ENCODE data around the gene SH3BGRL2.
"Not testable (repeated sequence)": the region's sequence is repeated elsewhere in the genome, so short reads cannot be mapped to it uniquely, and the experiment has no call there.

The SH3BGRL2 gene

GRCh38 chr6:79614326-79615305 is 16.5 kb upstream of the SH3BGRL2 start:
- no peak for DNase-seq (ENCODE audit: low read depth)

- DNase-seq (ENCODE audit: low read depth), result no peak
These were observed 13.6 kb upstream of the SH3BGRL2 start for GRCh38 chr6:79617518-79617941.

DNA sequence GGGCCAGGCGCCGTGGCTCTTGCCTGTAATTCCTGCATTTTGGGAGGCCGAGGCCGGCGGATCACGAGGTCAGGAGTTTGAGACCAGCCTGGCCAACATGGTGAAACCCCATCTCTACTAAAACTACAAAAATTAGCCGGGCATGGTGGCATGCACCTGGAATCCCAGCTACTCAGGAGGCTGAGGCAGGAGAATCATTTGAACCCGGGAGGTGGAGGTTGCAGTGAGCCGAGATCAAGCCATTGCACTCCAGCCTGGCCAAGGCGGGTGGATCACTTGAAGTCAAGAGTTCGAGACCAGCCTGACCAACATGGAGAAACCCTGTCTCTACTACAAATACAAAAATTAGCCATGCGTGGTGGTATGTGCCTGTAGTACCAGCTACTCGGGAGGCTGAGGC is 12.7 kb upstream of the SH3BGRL2 start:
- not testable (repeated sequence) for DNase-seq (ENCODE audit: low read depth)

GRCh38 chr6:79621579-79621978 is 9.6 kb upstream of the SH3BGRL2 start:
- DNase-seq (ENCODE audit: low read depth), result no peak

DNA sequence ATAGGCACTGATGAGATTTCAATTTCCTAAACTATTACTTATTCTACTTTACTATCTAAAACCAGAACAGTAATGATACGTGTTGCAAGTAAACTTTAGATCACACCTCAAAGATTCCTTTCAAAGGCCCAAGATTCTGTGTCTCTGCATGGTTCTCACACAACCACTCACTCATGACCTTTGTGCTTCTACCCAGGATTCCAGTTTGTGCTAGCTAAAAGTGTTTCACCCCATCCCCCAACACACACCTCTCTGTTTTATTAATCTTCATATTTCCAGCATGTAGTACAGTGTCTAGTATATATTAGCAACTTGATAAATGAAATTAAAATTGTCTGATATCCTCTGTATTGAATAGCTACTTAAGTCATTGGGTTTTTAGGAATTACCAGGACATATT is 8.8 kb upstream of the SH3BGRL2 start:
- DNase-seq (ENCODE audit: low read depth), result no peak

- no peak for DNase-seq (ENCODE audit: low read depth)
These were observed 8.0 kb upstream of the SH3BGRL2 start for GRCh38 chr6:79623106-79623505.

DNA sequence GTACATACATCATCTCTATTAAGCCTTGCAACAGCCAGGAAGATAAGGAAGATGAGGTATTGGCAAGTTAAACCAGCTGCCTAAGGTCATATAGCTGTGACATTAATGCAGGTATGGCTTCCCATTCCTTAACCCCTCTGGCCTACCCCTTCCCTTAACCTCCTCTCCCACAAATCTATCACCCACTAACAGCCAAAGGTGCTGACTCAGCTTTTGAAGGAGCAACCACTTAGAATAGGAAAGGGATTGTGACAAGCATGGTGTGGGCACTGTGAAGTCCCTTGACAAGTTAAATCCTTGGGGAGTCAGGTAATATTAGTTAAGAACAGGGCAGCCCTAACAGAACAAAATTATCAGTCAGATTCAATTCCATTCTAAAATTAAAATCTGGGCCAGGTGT is 5.4 kb upstream of the SH3BGRL2 start:
- no peak for DNase-seq (ENCODE audit: low read depth)

DNA sequence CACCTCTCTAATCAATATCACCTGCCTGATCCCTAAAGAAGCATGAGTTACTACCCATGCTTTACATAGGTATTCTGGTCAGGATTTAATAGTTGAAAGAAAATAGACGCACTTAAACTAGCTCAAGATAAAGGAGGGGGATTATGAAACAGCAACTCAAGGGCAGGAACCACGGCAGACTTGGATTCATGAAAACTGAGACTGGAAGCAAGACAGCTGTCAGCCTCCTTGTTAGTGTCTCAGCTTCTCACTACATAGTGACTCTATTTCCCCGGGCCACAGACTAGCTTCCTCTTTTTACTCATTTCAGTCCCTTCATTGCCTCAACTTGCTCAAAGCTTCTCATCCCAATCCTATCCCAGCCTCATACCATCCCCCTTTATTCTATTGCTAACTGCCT is 4.3 kb upstream of the SH3BGRL2 start:
- DNase-seq (ENCODE audit: low read depth), result no peak

- no peak for DNase-seq (ENCODE audit: low read depth)
These were observed 3.7 kb upstream of the SH3BGRL2 start for GRCh38 chr6:79627422-79627821.

GRCh38 chr6:79628466-79629288 is 2.5 kb upstream of the SH3BGRL2 start:
- no peak for DNase-seq (ENCODE audit: low read depth)

- no peak for DNase-seq (ENCODE audit: low read depth)
These were observed 698 bp upstream of the SH3BGRL2 start for GRCh38 chr6:79630380-79630882.

DNA sequence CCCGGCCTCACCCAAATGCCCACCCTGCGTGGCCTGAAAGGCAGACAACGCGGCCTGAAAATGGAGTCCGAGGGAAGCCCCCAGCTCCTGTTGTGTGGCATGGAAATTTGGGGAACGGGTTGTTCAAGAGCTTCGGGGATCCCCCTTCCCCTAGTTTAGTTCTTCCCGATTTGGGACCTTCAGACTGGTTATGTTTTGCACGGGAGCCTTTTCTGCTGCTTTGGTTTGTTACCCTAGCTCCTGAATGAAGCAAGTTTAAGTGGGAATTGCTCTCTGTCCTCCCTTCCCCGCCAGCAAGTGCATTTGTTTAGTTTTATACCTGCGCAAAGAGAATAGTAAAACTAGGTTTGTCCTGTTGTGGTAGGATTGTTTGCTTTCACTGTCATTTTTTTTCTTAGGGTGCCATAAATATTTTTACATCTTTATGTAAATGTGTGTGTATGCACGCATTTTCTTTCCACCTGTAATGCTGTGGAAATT is 604 bp downstream of the SH3BGRL2 start:
- DNase-seq (ENCODE audit: low read depth), result no peak

DNA sequence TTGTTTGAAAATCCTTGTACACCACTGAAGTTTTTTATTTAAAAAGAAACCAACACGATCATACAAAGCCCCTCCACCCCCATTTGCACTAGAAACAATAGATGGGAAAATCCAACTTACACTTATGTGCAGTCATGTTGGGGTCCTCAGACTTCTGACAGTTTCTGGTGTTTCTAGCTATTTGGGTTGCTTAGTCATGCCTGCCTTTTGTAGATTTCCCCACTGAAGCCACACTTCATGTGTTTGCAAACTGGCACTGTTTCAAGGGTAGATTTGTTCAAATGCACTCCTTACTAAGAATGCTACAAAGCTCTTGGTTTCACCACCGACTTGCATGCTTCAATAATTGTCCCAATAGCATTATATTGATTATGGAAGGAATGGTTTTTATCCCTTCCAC is 1.5 kb downstream of the SH3BGRL2 start:
- no peak for DNase-seq (ENCODE audit: low read depth)

DNA sequence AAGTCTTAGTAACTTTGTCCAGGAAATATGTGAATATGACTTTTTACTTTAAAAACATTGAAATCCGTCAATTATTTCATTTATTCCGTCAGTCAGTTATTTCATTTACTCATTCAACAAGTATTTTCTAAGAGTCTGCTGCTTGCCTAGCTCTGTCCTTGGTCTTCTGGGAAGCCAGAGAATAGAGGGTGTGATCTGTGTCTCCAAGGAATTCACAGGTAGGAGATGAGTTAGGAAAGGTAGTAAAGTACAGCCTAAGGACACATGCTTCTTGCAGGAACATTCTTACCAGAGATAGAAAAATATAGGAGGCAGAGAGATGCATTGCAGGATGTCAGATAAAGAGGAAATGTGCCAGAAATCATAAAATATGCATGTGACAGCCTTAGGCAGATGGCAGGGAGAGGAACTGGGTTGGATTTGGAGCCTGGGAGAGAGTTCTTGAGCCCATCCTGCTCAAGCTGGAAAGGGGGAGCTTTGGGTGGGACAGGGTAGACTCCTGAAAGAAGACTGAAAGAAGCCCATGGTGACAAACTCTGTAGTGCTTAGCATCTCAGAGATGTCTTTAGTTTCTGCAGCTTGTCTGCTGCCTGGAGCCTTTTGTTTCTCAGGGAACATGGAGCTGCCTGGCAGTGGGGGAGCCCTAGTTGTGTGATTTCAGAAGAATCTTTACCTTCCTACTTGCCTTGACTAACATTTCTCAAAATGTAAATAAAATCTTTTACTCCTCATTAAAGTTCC is 3.5 kb downstream of the SH3BGRL2 start:
- no peak for DNase-seq (ENCODE audit: low read depth)

DNA sequence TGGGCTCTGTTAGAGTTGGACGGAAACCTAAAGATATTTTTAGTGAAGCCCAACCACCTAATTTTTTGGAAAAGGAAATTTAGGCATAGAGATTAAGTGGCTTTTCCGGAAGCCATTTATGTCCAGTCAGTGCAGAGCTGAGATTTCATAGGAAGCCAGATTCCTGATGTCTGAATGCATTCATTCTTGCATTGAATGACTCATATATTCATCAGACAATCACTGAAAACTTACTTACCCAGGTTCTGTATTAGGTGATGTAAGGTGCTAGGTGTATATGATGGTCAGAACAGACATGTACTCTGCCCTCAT is 4.1 kb downstream of the SH3BGRL2 start:
- DNase-seq (ENCODE audit: low read depth), result no peak

- no peak for DNase-seq (ENCODE audit: low read depth)
These were observed 5.5 kb downstream of the SH3BGRL2 start for GRCh38 chr6:79636673-79637072.

- no peak for DNase-seq (ENCODE audit: low read depth)
These were observed 9.3 kb downstream of the SH3BGRL2 start for GRCh38 chr6:79640146-79641111.

DNA sequence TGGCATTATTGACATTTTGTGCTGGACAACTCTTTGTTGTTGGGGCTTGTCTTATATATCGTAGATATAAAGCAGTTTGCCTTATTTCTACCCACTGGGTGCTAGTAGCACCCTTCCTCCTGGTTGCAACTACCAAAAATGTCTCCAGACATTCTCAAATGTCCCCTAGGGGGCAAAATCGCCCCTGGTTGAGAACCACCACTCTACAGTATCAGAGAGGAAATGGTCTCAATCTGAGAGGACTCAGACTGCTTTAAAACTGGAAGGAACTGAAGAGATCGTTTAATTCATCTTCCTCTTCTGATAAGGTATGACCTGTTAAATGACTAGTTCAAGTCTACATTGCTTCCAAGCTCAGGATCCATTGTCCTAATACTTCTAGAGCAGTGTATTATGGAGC is 14.9 kb downstream of the SH3BGRL2 start:
- DNase-seq (ENCODE audit: low read depth), result no peak

GRCh38 chr6:79646561-79646960 is 15.4 kb downstream of the SH3BGRL2 start:
- DNase-seq (ENCODE audit: low read depth), result no peak

DNA sequence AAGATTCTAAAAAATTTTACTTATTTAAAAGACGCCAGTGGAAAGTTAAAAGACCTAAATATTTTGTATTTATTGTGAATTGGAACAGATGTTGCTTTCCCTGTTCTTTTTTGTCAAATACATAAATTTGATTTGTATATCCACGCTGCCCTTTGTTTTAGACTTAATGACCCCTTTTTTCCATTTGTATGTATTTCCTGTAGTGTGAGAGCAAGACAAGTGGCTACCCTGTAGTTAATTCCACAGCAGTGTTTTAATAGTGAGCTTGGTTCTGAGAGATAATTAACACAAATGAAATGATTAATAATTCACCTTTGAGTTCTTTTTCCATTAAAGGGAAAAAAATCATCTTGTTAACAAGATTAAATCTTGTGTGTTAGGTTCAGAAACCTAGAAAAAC is 16.6 kb downstream of the SH3BGRL2 start:
- no peak for DNase-seq (ENCODE audit: low read depth)

DNA sequence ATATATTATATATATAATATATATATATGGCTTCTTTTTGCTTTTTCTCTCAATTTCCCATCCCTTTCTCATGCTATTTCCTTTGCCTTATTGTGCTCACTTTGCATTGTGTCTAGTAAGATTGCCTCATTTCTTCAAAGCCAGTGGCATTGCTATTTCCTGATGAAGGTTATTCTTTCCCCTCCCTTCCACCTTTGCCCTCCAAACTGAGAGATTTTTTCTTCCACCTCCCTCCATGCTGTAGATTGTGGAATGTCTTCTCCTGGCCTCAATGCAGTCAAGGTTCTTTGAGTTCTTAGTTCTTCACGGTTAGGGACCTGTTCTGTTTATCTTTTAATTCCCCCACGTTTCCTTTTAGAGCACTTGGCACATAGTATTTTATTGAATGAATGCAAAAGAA is 17.2 kb downstream of the SH3BGRL2 start:
- no peak for DNase-seq (ENCODE audit: low read depth)
